IMR-90 (cell line): ENCODE results near the gene LTF. TPM values are rescaled to one million over a fixed set of nuclear protein-coding genes. Genes with fewer than 3 reads are reported as not detected.

Experiments used
- ATAC-seq: fragments of 200-7000 bp; cut with Tn5 transposase; 2 replicates; pipeline ENCODE4 v1.9.1; 2020; ENCODE audit warnings: low read depth, mild to moderate bottlenecking, moderate library complexity
- BruUV-seq: library from RNA; stranded (reverse); fragments of 400-500 nt; replicated peaks from 2 replicates; lab custom pipeline; 2021; lab: Mats Ljungman, UMichigan
- CTCF ChIA-PET: fragments of 300-600 bp; formaldehyde crosslinking; extraction: SDS; loops from one replicate; lab custom pipeline; 2021; ENCODE audit warnings: antibody characterized with exemption; lab: Yijun Ruan, JAX
- POLR2A ChIA-PET: fragments of 300-600 bp; sonication (Branson Sonifier 250); formaldehyde crosslinking; loops from one replicate; lab custom pipeline; 2022; ENCODE audit warnings: antibody characterized with exemption; ENCODE audit not compliant: unreplicated experiment; lab: Charles Lee
- DNase-seq: peaks from one replicate; pipeline ENCODE4 v3.0.0; 2013
- H2AFZ ChIP-seq: replicated peaks from 2 replicates; pipeline ENCODE3; 2013; ENCODE audit warnings: low read length, mild to moderate bottlenecking; ENCODE audit not compliant: poor library complexity
- H2AK5ac ChIP-seq: 2 replicates; pipeline ENCODE4 v1.6.1; 2013; ENCODE audit warnings: low read depth, low read length, inconsistent platforms
- H2AK9ac ChIP-seq: replicated peaks from 2 replicates; pipeline ENCODE3; 2013; ENCODE audit warnings: mild to moderate bottlenecking, low read depth, low read length, moderate library complexity; ENCODE audit not compliant: poor library complexity
- H2BK120ac ChIP-seq: 2 replicates; pipeline ENCODE4 v1.6.1; 2013; ENCODE audit warnings: low read depth, low read length, inconsistent platforms
- H2BK15ac ChIP-seq: 3 replicates; pipeline ENCODE4 v1.6.1; 2013; ENCODE audit warnings: low read depth, low read length, inconsistent platforms
- H2BK20ac ChIP-seq: 2 replicates; pipeline ENCODE4 v1.6.1; 2013; ENCODE audit warnings: low read depth, mild to moderate bottlenecking, inconsistent platforms, low read length, moderate library complexity
- H2BK5ac ChIP-seq: 2 replicates; pipeline ENCODE4 v1.6.1; 2013; ENCODE audit warnings: mild to moderate bottlenecking, low read depth, low read length, inconsistent platforms; ENCODE audit not compliant: poor library complexity, severe bottlenecking
- H3K14ac ChIP-seq: replicated peaks from 2 replicates; pipeline ENCODE4 v1.6.1; 2013; ENCODE audit warnings: low read depth, low read length, inconsistent platforms
- H3K18ac ChIP-seq: 2 replicates; pipeline ENCODE4 v1.6.1; 2013; ENCODE audit warnings: low read depth, low read length, control low read depth
- H3K23ac ChIP-seq: 2 replicates; pipeline ENCODE4 v1.6.1; 2013; ENCODE audit warnings: low read depth, low read length, inconsistent platforms
- H3K27ac ChIP-seq: 2 replicates; pipeline ENCODE4 v1.5.1; 2013; ENCODE audit warnings: mild to moderate bottlenecking, control low read depth, low read length; ENCODE audit not compliant: insufficient read depth
- H3K27me3 ChIP-seq: 2 replicates; pipeline ENCODE4 v1.6.1; 2013; ENCODE audit warnings: low read length; ENCODE audit not compliant: control insufficient read depth, insufficient read depth
- H3K36me3 ChIP-seq: 2 replicates; pipeline ENCODE4 v1.6.1; 2013; ENCODE audit warnings: low read length, mixed read lengths; ENCODE audit not compliant: control insufficient read depth, insufficient read depth
- H3K4ac ChIP-seq: 2 replicates; pipeline ENCODE4 v1.6.1; 2013; ENCODE audit warnings: low read depth, low read length, inconsistent platforms
- H3K4me1 ChIP-seq: 2 replicates; pipeline ENCODE4 v1.6.1; 2013; ENCODE audit warnings: low read length, mixed read lengths; ENCODE audit not compliant: control insufficient read depth, insufficient read depth
- H3K4me2 ChIP-seq: 2 replicates; pipeline ENCODE4 v1.6.1; 2013; ENCODE audit warnings: low read depth, mild to moderate bottlenecking, control low read depth, low read length, moderate library complexity
- H3K4me3 ChIP-seq: 2 replicates; pipeline ENCODE4 v1.5.1; 2013; ENCODE audit warnings: low read depth, mild to moderate bottlenecking, control low read depth, low read length, moderate library complexity; ENCODE audit not compliant: insufficient read depth
- H3K56ac ChIP-seq: 2 replicates; pipeline ENCODE4 v1.6.1; 2013; ENCODE audit warnings: low read length, inconsistent platforms; ENCODE audit not compliant: insufficient read depth; ENCODE audit errors: extremely low read depth
- H3K79me1 ChIP-seq, 2 experiments: 2 replicates each; pipeline ENCODE4 v1.6.1; 2013; ENCODE audit warnings: low read length in 2 of 2, inconsistent platforms in 1 of 2, low read depth in 1 of 2
- H3K9ac ChIP-seq: 2 replicates; pipeline ENCODE4 v1.6.1; 2013; ENCODE audit warnings: low read depth, low read length, control low read depth
- H3K9me1 ChIP-seq: 2 replicates; pipeline ENCODE4 v1.6.1; 2013; ENCODE audit warnings: low read length, inconsistent platforms; ENCODE audit not compliant: insufficient read depth
- H3K9me3 ChIP-seq: 2 replicates; pipeline ENCODE4 v1.6.1; 2013; ENCODE audit warnings: low read length; ENCODE audit not compliant: control insufficient read depth, insufficient read depth
- H4K20me1 ChIP-seq: 2 replicates; pipeline ENCODE4 v1.6.1; 2013; ENCODE audit warnings: low read length, inconsistent platforms; ENCODE audit not compliant: insufficient read depth
- H4K5ac ChIP-seq: 2 replicates; pipeline ENCODE4 v1.6.1; 2013; ENCODE audit warnings: mild to moderate bottlenecking, low read depth, low read length, control low read depth
- H4K8ac ChIP-seq, 2 experiments: 2 replicates each; pipeline ENCODE4 v1.6.1; 2013; ENCODE audit warnings: low read depth in 2 of 2, low read length in 2 of 2, control low read depth in 1 of 2, inconsistent platforms in 1 of 2
- H4K91ac ChIP-seq: 2 replicates; pipeline ENCODE4 v1.6.1; 2013; ENCODE audit warnings: low read depth, low read length, inconsistent platforms; ENCODE audit not compliant: insufficient read depth
- BHLHE40 ChIP-seq: fragments of 150-350 bp; IDR thresholded peaks from 2 replicates; pipeline ENCODE4 v1.6.1; 2016; ENCODE audit warnings: mild to moderate bottlenecking, low read depth, low read length
- CEBPB ChIP-seq: IDR thresholded peaks from 2 replicates; pipeline ENCODE4 v1.6.1; 2012; ENCODE audit warnings: low read depth, low read length, improper control_type of control experiment
- CHD1 ChIP-seq: IDR thresholded peaks from 2 replicates; pipeline ENCODE4 v1.6.1; 2012; ENCODE audit warnings: low read depth, low read length, improper control_type of control experiment
- FOS ChIP-seq: fragments of 150-350 bp; IDR thresholded peaks from 2 replicates; pipeline ENCODE4 v1.6.1; 2016; ENCODE audit warnings: low read depth, low read length
- MXI1 ChIP-seq: IDR thresholded peaks from 2 replicates; pipeline ENCODE4 v1.6.1; 2012; ENCODE audit warnings: low read depth, mild to moderate bottlenecking, low read length, moderate library complexity, borderline replicate concordance
- RAD21 ChIP-seq: IDR thresholded peaks from 2 replicates; pipeline ENCODE4 v1.6.1; 2012; ENCODE audit warnings: low read length, improper control_type of control experiment
- RCOR1 ChIP-seq: IDR thresholded peaks from 2 replicates; pipeline ENCODE4 v1.6.1; 2012; ENCODE audit warnings: mild to moderate bottlenecking, low read length, improper control_type of control experiment; ENCODE audit not compliant: insufficient replicate concordance
- SMC3 ChIP-seq: fragments of 150-350 bp; IDR thresholded peaks from 2 replicates; pipeline ENCODE4 v1.6.1; 2016; ENCODE audit warnings: low read depth, mild to moderate bottlenecking, antibody characterized with exemption, low read length, moderate library complexity
- WGBS, 2 experiments: methylation state at CpG; one replicate each; pipeline versions ENCODE4 v1.1.5 to v1.1.7; 2013; ENCODE audit warnings: missing lambda C conversion rate in 2 of 2; ENCODE audit not compliant: insufficient read length in 1 of 2; ENCODE audit errors: extremely low coverage in 2 of 2; 5-methylcytosine and 5-hydroxymethylcytosine counted together
- dilution Hi-C: fragments of 300-500 bp; cut with HindIII; formaldehyde crosslinking; loops from one replicate; pipeline ENCODE4 v1.14.3; 2018; ENCODE audit warnings: low sequenced_read_pairs; ENCODE audit not compliant: unreplicated experiment
- in situ Hi-C: fragments of 300-500 bp; cut with MboI; formaldehyde crosslinking; loops from 3 replicates; pipeline ENCODE4 v1.14.3; 2019; ENCODE audit warnings: low sequenced_read_pairs, inconsistent platforms, mixed read lengths
- intact Hi-C: fragments of 100-400 bp; cut with micrococcal nuclease; formaldehyde crosslinking; loops from 2 replicates; pipeline ENCODE4 v1.10.0; 2022
- polyA plus RNA-seq, 3 experiments: library from polyadenylated mRNA; depleted of rRNA; stranded (reverse); fragments of >200 nt; gene quantifications; 2 replicates each; pipeline ENCODE4 v1.2.3, GENCODE V29; 2012; ENCODE audit warnings: low replicate concordance in 1 of 3
- total RNA-seq: library from RNA; depleted of rRNA; stranded (reverse); fragments of >200 nt; gene quantifications from 2 replicates; pipeline ENCODE4 v1.2.3, GENCODE V29; 2012
- TF ChIP-seq, protein P1 (sequence below): fragments of 150-350 bp; IDR thresholded peaks from 2 replicates; pipeline ENCODE4 v1.6.1; 2016; ENCODE audit warnings: low read depth, mild to moderate bottlenecking, low read length, moderate library complexity, borderline replicate concordance
- TF ChIP-seq, protein P2 (sequence below): conservative IDR thresholded peaks from 2 replicates; pipeline ENCODE4 v1.5.1; 2012; ENCODE audit warnings: mild to moderate bottlenecking, low read depth, low read length, improper control_type of control experiment

Gene LTF
- total and polyA plus RNA-seq, 2 of the 4 experiments (the other 2 are of a cell fraction) = not detected

DNA sequence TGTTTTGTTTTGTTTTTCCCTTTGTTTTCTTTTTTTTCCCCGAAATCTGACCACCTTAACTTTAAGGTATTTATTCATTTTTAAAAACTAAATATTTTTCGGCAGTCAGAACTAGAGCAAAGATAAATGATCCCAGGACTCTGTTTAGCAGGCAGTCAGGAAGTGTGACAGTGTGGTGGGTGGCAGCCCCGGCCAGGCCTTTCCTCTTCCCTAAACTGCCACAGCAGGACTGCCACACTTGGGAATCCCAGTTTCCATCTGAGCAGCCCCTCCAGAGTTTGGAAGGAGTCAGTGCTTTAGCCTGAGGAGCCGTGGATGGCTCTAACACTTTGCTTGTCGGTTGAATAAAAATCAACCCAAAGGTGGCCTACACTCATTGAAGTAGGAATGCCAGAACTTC lies 50.8 kb downstream of the LTF start:
- no peaks in the 10 kb centered on the region for H4K20me1 ChIP-seq
- no peaks in the 10 kb centered on the region for H3K9me1 ChIP-seq
- no peaks in the 10 kb centered on the region for H3K9me3 ChIP-seq
- H4K91ac ChIP-seq = no peak overlapping the region
- no peaks in the 10 kb centered on the region for H3K36me3 ChIP-seq
- H2BK5ac ChIP-seq = no peak overlapping the region
- H3K23ac ChIP-seq = no peak overlapping the region
- CTCF ChIA-PET = no interaction called here
- peaks cover 4% of the 10 kb centered on the region; the same call in 1 of the 2 replicates for H3K27me3 ChIP-seq
- H2BK120ac ChIP-seq = no peak overlapping the region
- no peak overlapping the region for H4K8ac ChIP-seq
- ATAC-seq (no peak), DNase-seq (no peak)
- POLR2A ChIA-PET = no interaction called here
- peaks cover 2% of the 10 kb centered on the region for H3K4me1 ChIP-seq
- no peak overlapping the region for H4K5ac ChIP-seq
- H2BK20ac ChIP-seq = no peak overlapping the region
- BruUV-seq = no TSS peak
- no peak overlapping the region for H2AFZ ChIP-seq
- H3K9ac ChIP-seq = no peak overlapping the region
- no peak for TF ChIP-seq FOS
- TF ChIP-seq MXI1 = no peak
- TF ChIP-seq CEBPB = no peak
- TF ChIP-seq SMC3 = no peak
- TF ChIP-seq, protein P1, sequence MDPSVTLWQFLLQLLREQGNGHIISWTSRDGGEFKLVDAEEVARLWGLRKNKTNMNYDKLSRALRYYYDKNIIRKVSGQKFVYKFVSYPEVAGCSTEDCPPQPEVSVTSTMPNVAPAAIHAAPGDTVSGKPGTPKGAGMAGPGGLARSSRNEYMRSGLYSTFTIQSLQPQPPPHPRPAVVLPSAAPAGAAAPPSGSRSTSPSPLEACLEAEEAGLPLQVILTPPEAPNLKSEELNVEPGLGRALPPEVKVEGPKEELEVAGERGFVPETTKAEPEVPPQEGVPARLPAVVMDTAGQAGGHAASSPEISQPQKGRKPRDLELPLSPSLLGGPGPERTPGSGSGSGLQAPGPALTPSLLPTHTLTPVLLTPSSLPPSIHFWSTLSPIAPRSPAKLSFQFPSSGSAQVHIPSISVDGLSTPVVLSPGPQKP = no peak
- TF ChIP-seq CHD1 = no peak
- TF ChIP-seq RAD21 = no peak
- TF ChIP-seq RCOR1 = no peak
- TF ChIP-seq, protein P2, sequence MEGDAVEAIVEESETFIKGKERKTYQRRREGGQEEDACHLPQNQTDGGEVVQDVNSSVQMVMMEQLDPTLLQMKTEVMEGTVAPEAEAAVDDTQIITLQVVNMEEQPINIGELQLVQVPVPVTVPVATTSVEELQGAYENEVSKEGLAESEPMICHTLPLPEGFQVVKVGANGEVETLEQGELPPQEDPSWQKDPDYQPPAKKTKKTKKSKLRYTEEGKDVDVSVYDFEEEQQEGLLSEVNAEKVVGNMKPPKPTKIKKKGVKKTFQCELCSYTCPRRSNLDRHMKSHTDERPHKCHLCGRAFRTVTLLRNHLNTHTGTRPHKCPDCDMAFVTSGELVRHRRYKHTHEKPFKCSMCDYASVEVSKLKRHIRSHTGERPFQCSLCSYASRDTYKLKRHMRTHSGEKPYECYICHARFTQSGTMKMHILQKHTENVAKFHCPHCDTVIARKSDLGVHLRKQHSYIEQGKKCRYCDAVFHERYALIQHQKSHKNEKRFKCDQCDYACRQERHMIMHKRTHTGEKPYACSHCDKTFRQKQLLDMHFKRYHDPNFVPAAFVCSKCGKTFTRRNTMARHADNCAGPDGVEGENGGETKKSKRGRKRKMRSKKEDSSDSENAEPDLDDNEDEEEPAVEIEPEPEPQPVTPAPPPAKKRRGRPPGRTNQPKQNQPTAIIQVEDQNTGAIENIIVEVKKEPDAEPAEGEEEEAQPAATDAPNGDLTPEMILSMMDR = no peak
- TF ChIP-seq BHLHE40 = no peak
- H3K56ac ChIP-seq = no peak overlapping the region
- H3K79me1 ChIP-seq = no peaks in the 10 kb centered on the region
- H3K27ac ChIP-seq = no peak overlapping the region
- H3K4me3 ChIP-seq = no peak overlapping the region
- H3K4ac ChIP-seq = no peak overlapping the region
- dilution Hi-C loops = no loop called here
- 100% methylated on average over 1 of the region's 5 CpGs; no CpG with 5 or more reads in 1 of the 2 experiments for WGBS, 2 experiments
- in situ Hi-C loops = no loop called here
- no peak overlapping the region for H3K18ac ChIP-seq
- H3K14ac ChIP-seq = no peak overlapping the region
- H2BK15ac ChIP-seq = no peak overlapping the region
- no peak overlapping the region for H3K4me2 ChIP-seq
- no peak overlapping the region for H2AK5ac ChIP-seq
- no peak overlapping the region for H2AK9ac ChIP-seq
- intact Hi-C loops = no loop called here
